HUES64 (cell line): ENCODE measurements around the gene SLC35F3.
A peak's percentile ranks its signal among the peaks of the same experiment; 100 is the strongest.
"Not testable (repeated sequence)": the region's sequence is repeated elsewhere in the genome, so short reads cannot be mapped to it uniquely, and the experiment has no call there.

Experiments
- H3K27ac ChIP-seq: 2 replicates; pipeline ENCODE4 v1.7.0; 2013; ENCODE audit warnings: low read depth, low read length, inconsistent platforms
- H3K27me3 ChIP-seq: 2 replicates; pipeline ENCODE4 v1.6.1; 2013; ENCODE audit warnings: mild to moderate bottlenecking, low read length; ENCODE audit not compliant: insufficient read depth
- H3K36me3 ChIP-seq: 2 replicates; pipeline ENCODE4 v1.6.1; 2013; ENCODE audit warnings: mild to moderate bottlenecking, low read length; ENCODE audit not compliant: insufficient read depth
- H3K4me1 ChIP-seq: 2 replicates; pipeline ENCODE4 v1.6.1; 2013; ENCODE audit warnings: mild to moderate bottlenecking, low read length, moderate library complexity; ENCODE audit not compliant: insufficient read depth
- H3K4me3 ChIP-seq: 2 replicates; pipeline ENCODE4 v1.5.1; 2013; ENCODE audit warnings: mild to moderate bottlenecking, low read length, moderate library complexity
- H3K9ac ChIP-seq: 2 replicates; pipeline ENCODE4 v1.6.1; 2013; ENCODE audit warnings: mild to moderate bottlenecking, low read depth, low read length
- H3K9me3 ChIP-seq: 2 replicates; pipeline ENCODE4 v1.6.1; 2013; ENCODE audit warnings: low read depth, low read length; ENCODE audit not compliant: insufficient read depth
- WGBS: fragments of 150-250, 120-280 bp; methylation state at CpG from one replicate; pipeline ENCODE4 v1.1.7; 2013; ENCODE audit warnings: missing lambda C conversion rate; 5-methylcytosine and 5-hydroxymethylcytosine counted together

Gene SLC35F3

GRCh38 chr1:234148350-234148749 is 243.9 kb downstream of the SLC35F3 start:
- H3K9me3 ChIP-seq = peaks cover 3% of the 10 kb centered on the region; the same call in 1 of the 2 replicates
- H3K36me3 ChIP-seq = no peaks in the 10 kb centered on the region
- H3K9ac ChIP-seq = no peak overlapping the region
- no peak overlapping the region for H3K27ac ChIP-seq
- WGBS = 90% methylated on average over 3 of the region's 3 CpGs
- H3K4me3 ChIP-seq = no peak overlapping the region
- H3K27me3 ChIP-seq = no peaks in the 10 kb centered on the region
- H3K4me1 ChIP-seq = peaks cover 5% of the 10 kb centered on the region; the same call in 1 of the 2 replicates

- no peaks in the 10 kb centered on the region for H3K36me3 ChIP-seq
- WGBS = 100% methylated on average over 1 of the region's 1 CpG
- H3K27me3 ChIP-seq = no peaks in the 10 kb centered on the region
- H3K9ac ChIP-seq = no peak overlapping the region
- H3K4me3 ChIP-seq = no peak overlapping the region
- peaks cover 3% of the 10 kb centered on the region; the same call in 1 of the 2 replicates for H3K9me3 ChIP-seq
- no peak overlapping the region for H3K27ac ChIP-seq
- peaks cover 5% of the 10 kb centered on the region; the same call in 1 of the 2 replicates for H3K4me1 ChIP-seq
Measured at GRCh38 chr1:234148816-234149215, 244.3 kb downstream of the SLC35F3 start.

- peaks cover 3% of the 10 kb centered on the region; the same call in 1 of the 2 replicates for H3K9me3 ChIP-seq
- 89% methylated on average over 3 of the region's 3 CpGs for WGBS
- H3K27me3 ChIP-seq = no peaks in the 10 kb centered on the region
- no peak overlapping the region for H3K27ac ChIP-seq
- H3K4me3 ChIP-seq = no peak overlapping the region
- H3K36me3 ChIP-seq = no peaks in the 10 kb centered on the region
- no peak overlapping the region for H3K9ac ChIP-seq
- H3K4me1 ChIP-seq = peaks cover 5% of the 10 kb centered on the region; the same call in 1 of the 2 replicates
Measured at GRCh38 chr1:234149217-234149616, 244.7 kb downstream of the SLC35F3 start.

GRCh38 chr1:234150892-234151291 is 246.4 kb downstream of the SLC35F3 start:
- 81% methylated on average over 2 of the region's 2 CpGs for WGBS

GRCh38 chr1:234152344-234152743 is 247.9 kb downstream of the SLC35F3 start:
- not testable (repeated sequence) for H3K9ac ChIP-seq, H3K4me1 ChIP-seq, H3K27ac ChIP-seq, H3K4me3 ChIP-seq, H3K27me3 ChIP-seq, H3K9me3 ChIP-seq, H3K36me3 ChIP-seq
- 100% methylated on average over 1 of the region's 4 CpGs for WGBS

More at GRCh38 chr1:234150892-234151291, 246.4 kb downstream of the SLC35F3 start:
- no peaks in the 10 kb centered on the region for H3K36me3 ChIP-seq
- 0 out of 2 replicates have a peak overlapping the region, but pooled peaks have one; percentile 21 for H3K9ac ChIP-seq
- no peaks in the 10 kb centered on the region for H3K27me3 ChIP-seq
- peaks cover 5% of the 10 kb centered on the region; the same call in 1 of the 2 replicates for H3K4me1 ChIP-seq
- peaks cover 3% of the 10 kb centered on the region; the same call in 1 of the 2 replicates for H3K9me3 ChIP-seq
- no peak overlapping the region for H3K27ac ChIP-seq
- no peak overlapping the region for H3K4me3 ChIP-seq

- peaks cover 5% of the 10 kb centered on the region; the same call in 1 of the 2 replicates for H3K4me1 ChIP-seq
- no peak overlapping the region for H3K4me3 ChIP-seq
- 62% methylated on average over 5 of the region's 7 CpGs for WGBS
- no peak overlapping the region for H3K9ac ChIP-seq
- H3K9me3 ChIP-seq = no peaks in the 10 kb centered on the region
- H3K27me3 ChIP-seq = no peaks in the 10 kb centered on the region
- H3K27ac ChIP-seq = no peak overlapping the region
- H3K36me3 ChIP-seq = no peaks in the 10 kb centered on the region
Measured at GRCh38 chr1:234154320-234155251, 250.1 kb downstream of the SLC35F3 start.

GRCh38 chr1:234162661-234163060 is 258.2 kb downstream of the SLC35F3 start:
- Histone ChIP-seq H3K36me3 (no peaks in the 10 kb centered on the region), H3K27ac (no peak overlapping the region), H3K4me1 (0 out of 2 replicates have a peak, but pooled peaks cover 6% of the 10 kb centered on the region), H3K9me3 (no peaks in the 10 kb centered on the region), H3K9ac (no peak overlapping the region), H3K27me3 (no peaks in the 10 kb centered on the region), H3K4me3 (no peak overlapping the region)

GRCh38 chr1:234163267-234163919 is 258.9 kb downstream of the SLC35F3 start:
- Histone ChIP-seq H3K4me3 (no peak overlapping the region), H3K36me3 (no peaks in the 10 kb centered on the region), H3K4me1 (0 out of 2 replicates have a peak, but pooled peaks cover 6% of the 10 kb centered on the region), H3K27ac (no peak overlapping the region), H3K9ac (no peak overlapping the region), H3K27me3 (no peaks in the 10 kb centered on the region), H3K9me3 (no peaks in the 10 kb centered on the region)
- 74% methylated on average over 6 of the region's 6 CpGs for WGBS

GRCh38 chr1:234164098-234164709 is 259.7 kb downstream of the SLC35F3 start:
- Histone ChIP-seq H3K9me3 (no peaks in the 10 kb centered on the region), H3K36me3 (no peaks in the 10 kb centered on the region), H3K27ac (no peak overlapping the region), H3K4me3 (no peak overlapping the region), H3K27me3 (no peaks in the 10 kb centered on the region), H3K4me1 (0 out of 2 replicates have a peak, but pooled peaks cover 6% of the 10 kb centered on the region), H3K9ac (no peak overlapping the region)
- 64% methylated on average over 5 of the region's 5 CpGs for WGBS

GRCh38 chr1:234168061-234168724 is 263.7 kb downstream of the SLC35F3 start:
- Histone ChIP-seq H3K9me3 (no peaks in the 10 kb centered on the region), H3K9ac (no peak overlapping the region), H3K4me3 (no peak overlapping the region), H3K4me1 (0 out of 2 replicates have a peak, but pooled peaks cover 6% of the 10 kb centered on the region), H3K36me3 (no peaks in the 10 kb centered on the region), H3K27me3 (no peaks in the 10 kb centered on the region), H3K27ac (no peak overlapping the region)
- 94% methylated on average over 7 of the region's 7 CpGs for WGBS
